Heart left ventricle (tissue), 16 donors: ENCODE data around the gene GIGYF1. TPM values are rescaled to one million over a fixed set of nuclear protein-coding genes. Genes with fewer than 3 reads are reported as not detected.

Source experiments
- ATAC-seq, 4 donors: fragments of 200-7000 bp; cut with Tn5 transposase; one replicate each; pipeline ENCODE4 v1.9.1; 2020 to 2022; ENCODE audit warnings: moderate library complexity in 4 of 4, mild to moderate bottlenecking in 3 of 4, moderate number of reproducible peaks in 1 of 4
- DNase-seq, 5 donors: peaks; one replicate each; pipeline ENCODE4 v3.0.0-alpha.2; 2020
- H3K27ac ChIP-seq, 12 donors: fragments of 200-600 bp; sonication (generic) in 4 of 12; one replicate each; pipeline versions ENCODE4 v1.5.0 to v1.8.0; 2016 to 2022; ENCODE audit warnings: mild to moderate bottlenecking in 2 of 12
- H3K27me3 ChIP-seq, 9 donors: fragments of 200-600 bp; sonication (generic) in 2 of 9; one replicate each; pipeline versions ENCODE4 v1.5.1 to v1.8.0; 2016 to 2022; ENCODE audit warnings: mild to moderate bottlenecking in 3 of 9
- H3K36me3 ChIP-seq, 9 donors: fragments of 200-600 bp; sonication (generic) in 2 of 9; one replicate each; pipeline versions ENCODE4 v1.5.0 to v1.8.0; 2018 to 2022; ENCODE audit warnings: mild to moderate bottlenecking in 2 of 9
- H3K4me1 ChIP-seq, 12 donors: fragments of 200-600 bp; sonication (generic) in 4 of 12; one replicate each; pipeline versions ENCODE4 v1.5.0 to v1.8.0; 2016 to 2022; ENCODE audit warnings: mild to moderate bottlenecking in 3 of 12
- H3K4me3 ChIP-seq, 12 donors: fragments of 200-600 bp; sonication (generic) in 4 of 12; one replicate each; pipeline versions ENCODE4 v1.5.0 to v1.8.0; 2017 to 2022; ENCODE audit warnings: mild to moderate bottlenecking in 9 of 12, moderate library complexity in 4 of 12
- H3K9me3 ChIP-seq, 12 donors: fragments of 200-600 bp; sonication (generic) in 4 of 12; one replicate each; pipeline versions ENCODE4 v1.5.0 to v1.8.0; 2016 to 2022; ENCODE audit warnings: mild to moderate bottlenecking in 1 of 12
- POLR2A ChIP-seq, 2 donors: fragments of 450-650 bp; IDR thresholded peaks; one replicate each; pipeline ENCODE4 v1.6.1; 2017; ENCODE audit warnings: antibody characterized with exemption in 2 of 2, mild to moderate bottlenecking in 2 of 2, moderate library complexity in 2 of 2
- whole genome bisulfite sequencing, 4 donors: extraction: QIAGEN DNeasy Blood & Tissue Kit in 2 of 4; methylation state at CpG; one replicate each; pipeline versions ENCODE4 v1.1.5 to v1.1.7; 2013 to 2018; 5-methylcytosine and 5-hydroxymethylcytosine counted together
- intact Hi-C, 10 donors: fragments of 100-400 bp; cut with DNase I; formaldehyde crosslinking; loops; one replicate each; pipeline versions ENCODE4 v1.11.1 to v1.14.2; 2022
- polyA plus RNA-seq, 2 donors: library from polyadenylated mRNA; stranded (reverse); fragments of 200-250 nt; gene quantifications; one replicate each; pipeline ENCODE4 v1.2.3, GENCODE V29; 2013
- total RNA-seq, 9 donors: library from RNA; depleted of rRNA in 2 of 9; stranded (reverse); fragments of >200 nt in 2 of 9; fragmentation: NEBNext Ultra II Directional in 3 of 9; extraction: Animal tissue kit (Norgen Biotek cat#: 25700) in 3 of 9; gene quantifications; one replicate each; pipeline versions ENCODE4 v1.1.0 to v1.2.4, GENCODE V29; 2016 to 2023
- TF ChIP-seq, protein P1 (sequence below), 12 donors: fragments of 200-600 bp; sonication (generic) in 4 of 12; IDR thresholded peaks; one replicate each; pipeline versions ENCODE4 v1.5.0 to v1.8.0; 2018 to 2022; ENCODE audit warnings: antibody characterized with exemption in 12 of 12, mild to moderate bottlenecking in 5 of 12
- donor health status: ischemic (EF 13 %, LVEDD 7.1; RV severe dilation, severe dysfunction).
- donor health status: healthy with polysubstance abuse.
- donor health status: DM: no; HTN: yes; CAD: no.
- donor health status: DM: no; HTN: no; CAD: no.
- donor health status: ischemic (EF 25% LVEDD 6.9; RV normal size, moderate dysfunction).
- donor health status: ischemic (EF 25% LVEDD 5.7; RV mildly dilated, moderate dysfunction).
- donor health status: healthy.
- donor health status: DM: yes; HTN: yes; CAD: no.
- donor health status: ischemic (EF 35%, LVEDD 5.7; RV mildly dilated, moderate dysfunction).
- donor health status: nonischemic (EF 11% LVEDD 7.7; RV severe dilation, severe dysfunction).
- donor health status: DM: yes; HTN: yes; CAD: no.
- donor health status: PGD.
- donor health status: ischemic (EF 29% LVEDD 5.4; RV normal size, mild dysfunction).
- donor health status: nonischemic (EF 23%, LVEDD 6.1; RV moderate dilation, normal function).

The GIGYF1 gene
- total and polyA plus RNA-seq, 11 donors = 12.9 to 31.7 (median 23.2) TPM

DNA sequence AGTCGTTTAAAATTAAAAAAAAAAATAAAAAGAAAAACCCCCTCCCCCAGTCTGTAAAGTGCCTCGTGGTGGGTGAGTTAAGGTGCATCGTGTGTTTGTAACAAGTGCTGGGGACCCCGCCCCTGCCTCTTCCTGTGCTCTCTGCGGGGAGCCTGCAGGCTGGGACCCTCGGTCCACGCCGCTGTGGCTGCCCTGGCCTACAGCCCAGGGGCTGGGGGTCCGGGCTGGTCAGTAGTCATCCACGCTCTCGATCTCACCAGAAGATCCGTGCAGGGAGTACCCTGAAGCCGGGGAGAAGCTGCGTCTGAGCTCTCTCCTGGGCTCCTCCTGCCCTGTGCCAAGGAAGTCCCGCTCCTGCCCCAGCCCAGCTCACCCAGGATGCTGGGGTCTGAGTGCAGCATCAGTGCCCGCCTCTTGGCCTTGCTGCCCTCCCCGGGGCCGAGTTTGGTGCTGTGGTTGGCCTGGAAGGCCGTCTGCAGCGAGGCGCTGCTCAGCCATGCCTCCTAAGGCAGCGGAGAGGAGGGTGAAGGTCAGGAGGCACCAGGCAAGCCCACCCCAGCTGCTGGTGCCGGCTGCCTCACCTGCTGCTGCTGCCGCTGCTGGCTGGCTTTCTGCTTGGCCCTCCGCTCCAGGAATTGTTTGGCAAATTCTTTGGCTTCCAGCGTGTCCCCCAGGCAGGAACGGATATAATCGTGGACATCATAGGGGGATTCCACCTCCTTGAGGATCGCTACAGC, 12.4 kb downstream of the GIGYF1 start:
- DNase-seq (peak in 1 of 5 donors; percentile 47), ATAC-seq (no peak)
- no peak overlapping the region for H3K27ac ChIP-seq
- H3K36me3 ChIP-seq = peaks cover 3 to 98% (median 95%) of the 10 kb centered on the region in 9 donors
- TF ChIP-seq, protein P1, sequence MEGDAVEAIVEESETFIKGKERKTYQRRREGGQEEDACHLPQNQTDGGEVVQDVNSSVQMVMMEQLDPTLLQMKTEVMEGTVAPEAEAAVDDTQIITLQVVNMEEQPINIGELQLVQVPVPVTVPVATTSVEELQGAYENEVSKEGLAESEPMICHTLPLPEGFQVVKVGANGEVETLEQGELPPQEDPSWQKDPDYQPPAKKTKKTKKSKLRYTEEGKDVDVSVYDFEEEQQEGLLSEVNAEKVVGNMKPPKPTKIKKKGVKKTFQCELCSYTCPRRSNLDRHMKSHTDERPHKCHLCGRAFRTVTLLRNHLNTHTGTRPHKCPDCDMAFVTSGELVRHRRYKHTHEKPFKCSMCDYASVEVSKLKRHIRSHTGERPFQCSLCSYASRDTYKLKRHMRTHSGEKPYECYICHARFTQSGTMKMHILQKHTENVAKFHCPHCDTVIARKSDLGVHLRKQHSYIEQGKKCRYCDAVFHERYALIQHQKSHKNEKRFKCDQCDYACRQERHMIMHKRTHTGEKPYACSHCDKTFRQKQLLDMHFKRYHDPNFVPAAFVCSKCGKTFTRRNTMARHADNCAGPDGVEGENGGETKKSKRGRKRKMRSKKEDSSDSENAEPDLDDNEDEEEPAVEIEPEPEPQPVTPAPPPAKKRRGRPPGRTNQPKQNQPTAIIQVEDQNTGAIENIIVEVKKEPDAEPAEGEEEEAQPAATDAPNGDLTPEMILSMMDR (IDR thresholded peaks at IDR 0.05) = no peak
- no peak for TF ChIP-seq POLR2A (IDR thresholded peaks at IDR 0.05)
- no peaks in the 10 kb centered on the region for H3K9me3 ChIP-seq
- intact Hi-C loops = loop anchor here in 1 of 10 donors (5.0 kb wide), 1 partner anchor 209 kb away; no protein-coding TSS in a partner anchor
- H3K27me3 ChIP-seq = no peaks in the 10 kb centered on the region
- 74 to 78% (median 78%) methylated on average over 18 to 29 of the region's 29 CpGs for WGBS, 4 donors
- no peak overlapping the region for H3K4me3 ChIP-seq
- H3K4me1 ChIP-seq = peaks cover 0 to 34% (median 8%) of the 10 kb centered on the region in 12 donors

DNA sequence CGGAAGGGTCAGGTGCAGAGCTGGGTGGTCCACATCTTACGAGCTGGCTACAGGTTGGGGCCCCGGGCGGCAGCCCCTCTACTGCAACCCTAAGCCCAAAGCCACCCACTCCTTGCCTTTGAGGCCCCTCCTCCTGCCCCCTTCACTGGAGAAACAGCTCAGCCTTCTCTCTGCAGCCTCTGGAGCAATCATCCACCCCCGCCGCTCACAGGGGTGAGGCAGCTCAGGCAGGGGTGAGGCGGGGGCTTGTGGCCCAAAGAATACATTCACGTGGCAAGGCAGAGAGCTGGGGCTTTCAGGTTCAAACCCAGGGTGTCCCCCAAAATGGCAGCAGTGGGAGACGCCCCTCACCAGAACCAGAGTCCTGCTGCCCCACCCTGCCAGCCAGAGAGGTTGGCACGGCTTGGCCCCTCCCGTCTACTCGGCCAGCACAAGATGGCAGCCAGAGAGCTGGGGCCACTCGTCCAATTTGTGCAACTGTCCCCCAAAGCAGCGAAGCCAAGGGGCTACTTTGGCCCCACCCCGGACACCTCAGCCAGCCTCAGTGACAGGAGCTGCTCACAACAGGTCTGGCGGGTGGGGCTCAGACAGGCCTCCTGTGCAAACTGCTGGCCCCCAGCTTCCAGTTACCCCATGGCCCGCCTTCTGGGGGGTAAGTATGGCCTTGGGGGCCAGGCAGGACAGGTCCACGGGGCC, 13.3 kb downstream of the GIGYF1 start:
- DNase-seq (peak in 1 of 5 donors; percentile 61), ATAC-seq (peak in 2 of 4 donors; percentile 0 to 5)
- intact Hi-C loops = loop anchor here in 1 of 10 donors (5.0 kb wide), 1 partner anchor 208 kb away; no protein-coding TSS in a partner anchor
- Histone ChIP-seq H3K4me3 (no peak overlapping the region), H3K36me3 (peaks cover 3 to 93% (median 90%) of the 10 kb centered on the region in 9 donors), H3K27ac (peak overlapping the region in 7 of 12 donors; percentile 10 to 67 (median 28)), H3K27me3 (no peaks in the 10 kb centered on the region), H3K4me1 (peaks cover 0 to 43% (median 14%) of the 10 kb centered on the region in 12 donors), H3K9me3 (no peaks in the 10 kb centered on the region)
- TF ChIP-seq POLR2A (IDR thresholded peaks at IDR 0.05) = no peak
- TF ChIP-seq, protein P1 (IDR thresholded peaks at IDR 0.05) = no peak
- 79 to 90% (median 85%) methylated on average over 16 to 18 of the region's 18 CpGs for WGBS, 4 donors

DNA sequence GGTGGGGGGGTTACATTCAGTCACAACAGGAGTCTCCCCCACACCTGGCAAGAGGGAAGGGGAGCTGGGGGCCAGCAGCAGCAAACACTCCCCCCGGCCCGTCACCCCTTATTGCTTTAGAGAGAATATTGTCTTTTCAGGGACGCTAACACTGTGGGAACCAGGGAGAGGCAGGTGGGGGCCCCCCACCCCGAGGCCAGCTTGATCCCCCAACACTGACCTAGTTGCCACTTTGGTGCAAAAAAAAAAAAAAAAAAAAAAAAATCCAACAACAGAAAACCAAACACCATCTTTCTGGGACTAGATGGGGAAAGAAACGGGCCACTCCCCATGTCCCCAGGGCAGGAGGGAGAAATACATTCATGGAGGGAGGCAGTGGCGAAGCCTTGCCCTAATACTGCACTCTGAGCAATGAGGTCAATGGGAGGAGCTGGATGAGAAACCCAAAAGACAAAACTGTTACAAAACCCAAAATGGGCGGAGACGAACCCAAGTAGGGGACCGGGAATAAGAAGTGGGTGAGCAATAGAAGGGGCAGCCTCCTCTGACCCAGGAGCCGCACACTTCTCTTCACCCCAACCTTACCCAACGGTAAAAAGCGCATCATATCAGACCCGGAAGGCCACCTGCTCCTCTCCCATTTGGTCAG, 14.0 kb downstream of the GIGYF1 start:
- TF ChIP-seq POLR2A (IDR thresholded peaks at IDR 0.05) = no peak
- TF ChIP-seq, protein P1 (IDR thresholded peaks at IDR 0.05) = no peak
- DNase-seq (peak in 2 of 5 donors; percentile 49 to 64), ATAC-seq (peak; percentile 0 to 39 (median 23))
- Histone ChIP-seq H3K27me3 (no peaks in the 10 kb centered on the region), H3K9me3 (no peaks in the 10 kb centered on the region), H3K4me3 (peak overlapping the region in 1 of 12 donors; percentile 7), H3K36me3 (peaks cover 3 to 86% (median 83%) of the 10 kb centered on the region in 9 donors), H3K4me1 (peaks cover 0 to 44% (median 14%) of the 10 kb centered on the region in 12 donors), H3K27ac (peak overlapping the region in 9 of 12 donors; percentile 3 to 67 (median 26))
- 76 to 79% (median 77%) methylated on average over 13 of the region's 13 CpGs for WGBS, 4 donors
- intact Hi-C loops = loop anchor here in 6 of 10 donors (5.0 to 10.0 kb wide), 7 partner anchors 65 to 213 kb away; partner anchors contain the start of genes FBXO24 (in 2 of the 6), LRCH4 (in 2 of the 6) and MOSPD3 (in 1 of the 6)
